Lower leg skin (tissue), 3 donors: ENCODE data around the gene GNL1.

ENCODE experiments used
- CTCF ChIP-seq, 3 donors: fragments of 450-650 bp; IDR thresholded peaks; one replicate each; pipeline ENCODE4 v1.5.1; 2016; ENCODE audit warnings: antibody characterized with exemption in 3 of 3, mild to moderate bottlenecking in 3 of 3, moderate library complexity in 2 of 3
- POLR2A ChIP-seq, 2 donors: fragments of 450-650 bp; IDR thresholded peaks; one replicate each; pipeline ENCODE4 v1.6.1; 2016 to 2017; ENCODE audit warnings: antibody characterized with exemption in 2 of 2, mild to moderate bottlenecking in 1 of 2, moderate library complexity in 1 of 2

- TF ChIP-seq CTCF (IDR thresholded peaks at IDR 0.05) (no peak), POLR2A (IDR thresholded peaks at IDR 0.05) (no peak)
Observed at GRCh38 chr6:30570740-30571074, 14.4 kb upstream of the GNL1 start.
